ENCODE data around the gene HPSE2.

HPSE2 gene

GRCh38 chr10:98920807-98921206 is 314.8 kb downstream of the HPSE2 start:
- no peak overlapping the region for H3K4me3 ChIP-seq (ENCODE audit: low read depth, low read length)
- TF ChIP-seq CTCF (IDR thresholded peaks at IDR 0.05; ENCODE audit: borderline replicate concordance, insufficient read depth, low read depth, low read length) = no peak

- no peak overlapping the region for H3K4me3 ChIP-seq (ENCODE audit: low read depth, low read length)
- TF ChIP-seq CTCF (IDR thresholded peaks at IDR 0.05; ENCODE audit: borderline replicate concordance, insufficient read depth, low read depth, low read length) = no peak
Observed at GRCh38 chr10:98920360-98920759, 315.3 kb downstream of the HPSE2 start.

- H3K4me3 ChIP-seq (ENCODE audit: low read depth, low read length) = no peak overlapping the region
- no peak for TF ChIP-seq CTCF (IDR thresholded peaks at IDR 0.05; ENCODE audit: borderline replicate concordance, insufficient read depth, low read depth, low read length)
Observed at GRCh38 chr10:98919899-98920298, 315.8 kb downstream of the HPSE2 start.

GRCh38 chr10:98917828-98918227 is 317.8 kb downstream of the HPSE2 start:
- TF ChIP-seq CTCF (IDR thresholded peaks at IDR 0.05; ENCODE audit: borderline replicate concordance, insufficient read depth, low read depth, low read length) = no peak
- H3K4me3 ChIP-seq (ENCODE audit: low read depth, low read length) = no peak overlapping the region

GRCh38 chr10:98916526-98917125 is 319.0 kb downstream of the HPSE2 start:
- TF ChIP-seq CTCF (IDR thresholded peaks at IDR 0.05; ENCODE audit: borderline replicate concordance, insufficient read depth, low read depth, low read length) = no peak
- H3K4me3 ChIP-seq (ENCODE audit: low read depth, low read length) = no peak overlapping the region

- no peak overlapping the region for H3K4me3 ChIP-seq (ENCODE audit: low read depth, low read length)
- TF ChIP-seq CTCF (IDR thresholded peaks at IDR 0.05; ENCODE audit: borderline replicate concordance, insufficient read depth, low read depth, low read length) = no peak
Observed at GRCh38 chr10:98915911-98916310, 319.7 kb downstream of the HPSE2 start.

- no peak for TF ChIP-seq CTCF (IDR thresholded peaks at IDR 0.05; ENCODE audit: borderline replicate concordance, insufficient read depth, low read depth, low read length)
- H3K4me3 ChIP-seq (ENCODE audit: low read depth, low read length) = no peak overlapping the region
Observed at GRCh38 chr10:98910546-98910945, 325.1 kb downstream of the HPSE2 start.
